ENCODE results near the gene SELENON.

DNA sequence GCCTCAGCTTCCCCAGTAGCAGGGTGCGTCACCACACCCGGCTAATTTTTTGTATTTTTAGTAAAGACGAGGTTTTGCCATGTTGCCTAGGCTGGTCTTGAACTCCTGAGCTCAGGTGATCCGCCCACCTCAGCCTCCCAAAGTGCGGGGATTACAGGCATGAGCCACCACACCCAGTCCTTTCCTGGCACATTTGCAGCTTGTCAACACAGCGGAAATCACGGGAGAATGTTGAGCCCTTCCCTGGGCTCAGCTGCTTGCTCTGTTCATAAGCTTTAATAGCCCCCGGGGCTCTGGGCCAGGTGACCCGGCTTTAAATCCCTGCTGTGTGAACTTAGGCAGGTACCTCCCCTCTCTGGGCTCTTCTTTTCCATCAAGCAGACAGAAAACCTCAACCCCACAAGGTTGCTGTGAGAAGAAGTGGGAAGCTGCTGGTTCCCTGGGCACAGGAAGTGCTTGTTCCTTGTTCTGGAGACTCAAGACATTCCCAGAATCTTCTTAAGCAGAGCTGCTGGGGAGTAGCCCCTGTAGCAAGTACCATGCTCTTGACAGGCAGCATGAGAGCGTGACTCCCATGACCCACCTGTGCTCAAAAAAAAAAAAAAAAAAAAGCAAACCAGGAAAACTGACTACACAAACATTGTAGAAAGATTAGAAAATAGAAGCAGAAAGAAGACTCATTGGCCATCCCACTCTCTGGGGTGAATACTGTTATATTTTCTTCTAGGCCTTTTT lies 14.5 kb upstream of the SELENON start:
- TF ChIP-seq, protein P1, sequence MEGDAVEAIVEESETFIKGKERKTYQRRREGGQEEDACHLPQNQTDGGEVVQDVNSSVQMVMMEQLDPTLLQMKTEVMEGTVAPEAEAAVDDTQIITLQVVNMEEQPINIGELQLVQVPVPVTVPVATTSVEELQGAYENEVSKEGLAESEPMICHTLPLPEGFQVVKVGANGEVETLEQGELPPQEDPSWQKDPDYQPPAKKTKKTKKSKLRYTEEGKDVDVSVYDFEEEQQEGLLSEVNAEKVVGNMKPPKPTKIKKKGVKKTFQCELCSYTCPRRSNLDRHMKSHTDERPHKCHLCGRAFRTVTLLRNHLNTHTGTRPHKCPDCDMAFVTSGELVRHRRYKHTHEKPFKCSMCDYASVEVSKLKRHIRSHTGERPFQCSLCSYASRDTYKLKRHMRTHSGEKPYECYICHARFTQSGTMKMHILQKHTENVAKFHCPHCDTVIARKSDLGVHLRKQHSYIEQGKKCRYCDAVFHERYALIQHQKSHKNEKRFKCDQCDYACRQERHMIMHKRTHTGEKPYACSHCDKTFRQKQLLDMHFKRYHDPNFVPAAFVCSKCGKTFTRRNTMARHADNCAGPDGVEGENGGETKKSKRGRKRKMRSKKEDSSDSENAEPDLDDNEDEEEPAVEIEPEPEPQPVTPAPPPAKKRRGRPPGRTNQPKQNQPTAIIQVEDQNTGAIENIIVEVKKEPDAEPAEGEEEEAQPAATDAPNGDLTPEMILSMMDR (IDR thresholded peaks at IDR 0.05) = no peak
- no peak for TF ChIP-seq POLR2A (IDR thresholded peaks at IDR 0.05)
